HepG2 (cell line): ENCODE results near the gene MYADML2. TPM values are rescaled to one million over a fixed set of nuclear protein-coding genes. Genes with fewer than 3 reads are reported as not detected.
A peak's percentile ranks its signal among the peaks of the same experiment; 100 is the strongest.

Experiments
- ASH2L ChIP-seq: fragments of 300-600, 200-600 bp; sonication (generic); IDR thresholded peaks from 2 replicates; pipeline ENCODE4 v1.7.0; 2017; ENCODE audit warnings: low read depth, mild to moderate bottlenecking, moderate library complexity, mixed read lengths, low read length; ENCODE audit not compliant: insufficient read length
- CBX2 ChIP-seq, 2 experiments: fragments of 200-600 bp in 1 of 2; sonication (generic); formaldehyde crosslinking in 1 of 2; IDR thresholded peaks; 2 replicates each; pipeline versions ENCODE4 v1.7.0 to v1.8.1; 2018 to 2022; ENCODE audit warnings: low read depth in 2 of 2, low read length in 1 of 2, mild to moderate bottlenecking in 1 of 2, missing genetic modification reagents in 1 of 2
- FIP1L1 ChIP-seq: fragments of 200-400 bp; formaldehyde crosslinking; IDR thresholded peaks from 2 replicates; pipeline ENCODE4 v1.6.1; 2018; ENCODE audit warnings: low read depth, mild to moderate bottlenecking, low read length, moderate library complexity, borderline replicate concordance; ENCODE audit not compliant: insufficient read depth
- GFI1 ChIP-seq: sonication (generic); formaldehyde crosslinking; IDR thresholded peaks from 2 replicates; pipeline ENCODE4 v1.5.0; 2020; ENCODE audit warnings: missing genetic modification reagents, mild to moderate bottlenecking, borderline replicate concordance
- HMGA1 ChIP-seq: sonication (generic); formaldehyde crosslinking; conservative IDR thresholded peaks from 2 replicates; pipeline ENCODE4 v1.4.0; 2020; ENCODE audit warnings: missing genetic modification reagents
- NFIB ChIP-seq: sonication (generic); formaldehyde crosslinking; IDR thresholded peaks from 2 replicates; pipeline ENCODE4 v1.9.0; 2021; ENCODE audit warnings: missing genetic modification reagents, mild to moderate bottlenecking, borderline replicate concordance
- REXO4 ChIP-seq: sonication (generic); formaldehyde crosslinking; IDR thresholded peaks from 2 replicates; pipeline ENCODE4 v1.8.0; 2022; ENCODE audit warnings: missing genetic modification reagents, mild to moderate bottlenecking, borderline replicate concordance
- SSRP1 ChIP-seq: IDR thresholded peaks from 2 replicates; pipeline ENCODE4 v1.6.1; 2016; ENCODE audit warnings: control low read depth
- STAT6 ChIP-seq: sonication (generic); formaldehyde crosslinking; IDR thresholded peaks from 2 replicates; pipeline ENCODE4 v1.4.0; 2020; ENCODE audit warnings: missing genetic modification reagents, mild to moderate bottlenecking, borderline replicate concordance
- TCF12 ChIP-seq, 2 experiments: fragments of 450-650 bp in 1 of 2; sonication (generic) in 1 of 2; formaldehyde crosslinking in 1 of 2; IDR thresholded peaks; 2 replicates each; pipeline versions ENCODE4 v1.6.1 to v1.8.0; 2017 to 2022; ENCODE audit warnings: antibody characterized with exemption in 1 of 2, mild to moderate bottlenecking in 1 of 2, missing genetic modification reagents in 1 of 2, moderate library complexity in 1 of 2
- YEATS4 ChIP-seq: sonication (generic); formaldehyde crosslinking; IDR thresholded peaks from 2 replicates; pipeline ENCODE4 v1.4.0; 2020; ENCODE audit warnings: missing genetic modification reagents, borderline replicate concordance
- ZNF101 ChIP-seq: sonication (generic); formaldehyde crosslinking; IDR thresholded peaks from 2 replicates; pipeline ENCODE4 v1.4.0; 2020; ENCODE audit warnings: mild to moderate bottlenecking, low read depth, missing genetic modification reagents, borderline replicate concordance
- ZNF383 ChIP-seq: sonication (generic); formaldehyde crosslinking; IDR thresholded peaks from 2 replicates; pipeline ENCODE4 v1.4.0; 2020; ENCODE audit warnings: missing genetic modification reagents, mild to moderate bottlenecking, borderline replicate concordance
- ZNF678 ChIP-seq: sonication (generic); formaldehyde crosslinking; IDR thresholded peaks from 2 replicates; pipeline ENCODE4 v1.4.0; 2020; ENCODE audit warnings: mild to moderate bottlenecking, missing genetic modification reagents
- ZNF709 ChIP-seq: sonication (generic); formaldehyde crosslinking; IDR thresholded peaks from 2 replicates; pipeline ENCODE4 v1.5.0; 2020; ENCODE audit warnings: mild to moderate bottlenecking, missing genetic modification reagents
- ZNF883 ChIP-seq: sonication (generic); formaldehyde crosslinking; IDR thresholded peaks from 2 replicates; pipeline ENCODE4 v1.5.1; 2020; ENCODE audit warnings: mild to moderate bottlenecking, missing genetic modification reagents; ENCODE audit errors: not compliant biosample characterization
- polyA plus RNA-seq, 8 experiments: library from polyadenylated mRNA; depleted of rRNA in 3 of 8; stranded (reverse) in 7 of 8; unstranded in 1 of 8; fragments of >200 nt; fragmentation: Illumina TruSeq in 4 of 8; extraction: Trizol in 4 of 8; gene quantifications; 2 replicates each; pipeline versions ENCODE4 v1.2.1 to v1.2.3, GENCODE V29; 2011 to 2016; ENCODE audit warnings: low read depth in 4 of 8, missing spikeins in 1 of 8, mixed read lengths in 1 of 8; ENCODE audit not compliant: insufficient read depth in 1 of 8
- total RNA-seq, 5 experiments: library from RNA; depleted of rRNA; stranded (reverse); fragments of >200 nt; fragmentation: Illumina TruSeq; extraction: Trizol; gene quantifications; 2 replicates each; pipeline ENCODE4 v1.2.3, GENCODE V29; 2016; ENCODE audit warnings: low read depth in 1 of 5
- TF ChIP-seq, protein P1 (sequence below): sonication (generic); formaldehyde crosslinking; IDR thresholded peaks from 2 replicates; pipeline ENCODE4 v1.4.0; 2020; ENCODE audit warnings: missing genetic modification reagents

Gene MYADML2
- total and polyA plus RNA-seq, 2 of the 13 experiments (the other 11 are each of a cell fraction or from before 2014, with no cell fraction given) = not detected

DNA sequence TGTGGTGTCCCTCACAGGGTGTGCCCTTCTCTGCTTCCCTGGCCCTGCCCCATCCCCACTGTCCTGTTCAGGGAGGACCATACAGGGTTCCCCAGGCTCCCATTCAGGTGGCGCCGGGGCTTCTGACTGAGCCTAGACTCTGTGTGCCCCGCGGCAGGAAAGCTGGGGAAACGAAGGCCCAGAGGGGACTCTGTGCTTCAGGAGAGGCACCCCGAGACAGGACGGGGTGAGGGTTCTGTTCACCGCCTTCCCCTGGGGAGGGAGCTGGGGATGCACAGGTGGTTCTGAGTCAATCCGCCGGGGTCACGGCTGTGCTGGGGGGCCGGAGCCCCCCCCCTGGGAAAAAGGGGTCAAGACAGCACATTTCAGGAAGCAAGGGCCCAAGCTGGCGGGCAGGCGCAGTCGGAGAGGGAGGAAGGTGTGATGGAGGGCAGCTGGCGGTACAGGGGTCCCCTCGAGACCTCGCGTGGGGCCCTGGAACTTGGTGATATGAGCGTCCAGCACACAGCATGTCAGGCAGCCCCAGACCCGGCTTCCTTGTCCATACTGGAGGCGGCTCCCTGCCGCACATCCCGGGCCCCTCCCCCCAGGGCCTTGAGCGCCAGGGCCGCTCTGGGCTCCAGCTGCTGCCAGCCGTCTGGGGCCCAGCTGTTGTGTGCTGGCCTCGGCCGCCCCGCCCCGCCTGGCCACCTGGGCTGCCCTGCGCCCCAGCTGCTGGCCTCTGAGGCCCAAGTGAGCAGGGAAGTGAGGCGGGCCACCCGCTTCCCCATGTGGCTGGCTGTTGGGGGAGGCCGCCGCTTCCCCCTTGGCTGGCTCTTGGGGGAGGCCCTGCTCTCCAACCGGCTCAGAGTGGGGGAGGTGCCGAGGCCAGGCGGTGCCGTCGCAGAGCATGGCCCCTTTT lies 19.6 kb upstream of the MYADML2 start (continued):
- TF ChIP-seq STAT6 (CRISPR knock-in tag) (no peak; the same call in 1 of the 2 replicates), SSRP1 (0 out of 2 replicates have a peak, but pooled peaks have one; percentile 21), NFIB (CRISPR knock-in tag) (no peak), GFI1 (0 out of 2 replicates have a peak, but pooled peaks have one; percentile 87), TCF12 (IDR thresholded peaks at IDR 0.05) (no peak), TCF12 (CRISPR knock-in tag; IDR thresholded peaks at IDR 0.05) (peak; percentile 94; the same call in 1 of the 2 replicates), ASH2L (peak; percentile 26), FIP1L1 (0 out of 2 replicates have a peak, but pooled peaks have one; percentile 31), HMGA1 (CRISPR knock-in tag) (no peak), ZNF678 (CRISPR knock-in tag) (no peak), CBX2 (IDR thresholded peaks at IDR 0.05; ENCODE audit: low read depth, low read length) (no peak), CBX2 (CRISPR knock-in tag; IDR thresholded peaks at IDR 0.05; ENCODE audit: low read depth) (no peak), ZNF101 (CRISPR knock-in tag) (no peak), ZNF383 (CRISPR knock-in tag) (no peak; the same call in 1 of the 2 replicates), REXO4 (CRISPR knock-in tag) (0 out of 2 replicates have a peak, but pooled peaks have one; percentile 54), ZNF883 (CRISPR knock-in tag) (no peak), ZNF709 (no peak), YEATS4 (CRISPR knock-in tag) (peak; percentile 68; the same call in 1 of the 2 replicates)
- TF ChIP-seq, protein P1, sequence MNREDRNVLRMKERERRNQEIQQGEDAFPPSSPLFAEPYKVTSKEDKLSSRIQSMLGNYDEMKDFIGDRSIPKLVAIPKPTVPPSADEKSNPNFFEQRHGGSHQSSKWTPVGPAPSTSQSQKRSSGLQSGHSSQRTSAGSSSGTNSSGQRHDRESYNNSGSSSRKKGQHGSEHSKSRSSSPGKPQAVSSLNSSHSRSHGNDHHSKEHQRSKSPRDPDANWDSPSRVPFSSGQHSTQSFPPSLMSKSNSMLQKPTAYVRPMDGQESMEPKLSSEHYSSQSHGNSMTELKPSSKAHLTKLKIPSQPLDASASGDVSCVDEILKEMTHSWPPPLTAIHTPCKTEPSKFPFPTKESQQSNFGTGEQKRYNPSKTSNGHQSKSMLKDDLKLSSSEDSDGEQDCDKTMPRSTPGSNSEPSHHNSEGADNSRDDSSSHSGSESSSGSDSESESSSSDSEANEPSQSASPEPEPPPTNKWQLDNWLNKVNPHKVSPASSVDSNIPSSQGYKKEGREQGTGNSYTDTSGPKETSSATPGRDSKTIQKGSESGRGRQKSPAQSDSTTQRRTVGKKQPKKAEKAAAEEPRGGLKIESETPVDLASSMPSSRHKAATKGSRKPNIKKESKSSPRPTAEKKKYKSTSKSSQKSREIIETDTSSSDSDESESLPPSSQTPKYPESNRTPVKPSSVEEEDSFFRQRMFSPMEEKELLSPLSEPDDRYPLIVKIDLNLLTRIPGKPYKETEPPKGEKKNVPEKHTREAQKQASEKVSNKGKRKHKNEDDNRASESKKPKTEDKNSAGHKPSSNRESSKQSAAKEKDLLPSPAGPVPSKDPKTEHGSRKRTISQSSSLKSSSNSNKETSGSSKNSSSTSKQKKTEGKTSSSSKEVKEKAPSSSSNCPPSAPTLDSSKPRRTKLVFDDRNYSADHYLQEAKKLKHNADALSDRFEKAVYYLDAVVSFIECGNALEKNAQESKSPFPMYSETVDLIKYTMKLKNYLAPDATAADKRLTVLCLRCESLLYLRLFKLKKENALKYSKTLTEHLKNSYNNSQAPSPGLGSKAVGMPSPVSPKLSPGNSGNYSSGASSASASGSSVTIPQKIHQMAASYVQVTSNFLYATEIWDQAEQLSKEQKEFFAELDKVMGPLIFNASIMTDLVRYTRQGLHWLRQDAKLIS = peak; percentile 92; the same call in 1 of the 2 replicates
